ENCODE data around the gene TCTN1. TPM values are rescaled to one million over a fixed set of nuclear protein-coding genes. Genes with fewer than 3 reads are reported as not detected.

The TCTN1 gene
- total and polyA plus RNA-seq, 2 of the 13 experiments (the other 11 are each of a cell fraction or from before 2014, with no cell fraction given): 13.6 to 16.0 TPM

- H3K4me3 ChIP-seq (replicated peaks in 1 of 3; ENCODE audit: insufficient read depth in 1 of 3, low read depth in 2 of 3, low read length in 3 of 3): no peak overlapping the region
- H3K36me3 ChIP-seq (replicated peaks in 1 of 2; ENCODE audit: control insufficient read depth in 1 of 2, insufficient read depth in 2 of 2, low read length in 2 of 2): no peaks in the 10 kb centered on the region
- H3K4me2 ChIP-seq (ENCODE audit: low read depth, low read length): no peak overlapping the region
- POLR2A ChIA-PET: no interaction called here
- no peak for FAIRE-seq
- no peak for DNase-seq (ENCODE audit: low spot score)
- H3K27me3 ChIP-seq (ENCODE audit: control insufficient read depth in 1 of 2, insufficient read depth in 2 of 2, low read length in 2 of 2): no peaks in the 10 kb centered on the region; a peak in 1 of 5 replicates
- no peak overlapping the region for H3K27ac ChIP-seq (ENCODE audit: extremely low read length, insufficient read depth, low read length)
- in situ Hi-C loops (cut with HindIII; ENCODE audit: extremely low pct_ligation_motif_present, low pct_unique_long_range_greater_than_20kb) (no loop called here), intact Hi-C loops (cut with micrococcal nuclease; ENCODE audit: unreplicated experiment) (no loop called here)
- no peaks in the 10 kb centered on the region for H3K79me2 ChIP-seq (ENCODE audit: insufficient read depth, low read length)
- H4K20me1 ChIP-seq (ENCODE audit: insufficient read depth, low read length): no peaks in the 10 kb centered on the region
- no TSS peak for BruUV-seq (replicated peaks)
- H3K9me3 ChIP-seq (ENCODE audit: low read length): no peaks in the 10 kb centered on the region
- no peak overlapping the region for H2AFZ ChIP-seq (ENCODE audit: low read length)
- no peak for ATAC-seq
- 82% methylated on average over 3 of the region's 3 CpGs for WGBS (ENCODE audit: low lambda C conversion rate)
- no peak overlapping the region for H3K9ac ChIP-seq (ENCODE audit: insufficient read depth, low read depth, low read length)
- CTCF ChIA-PET (ENCODE audit: low intra/inter-chr PET ratio, low total read pairs): no interaction called here
- TF ChIP-seq HNRNPH1 (optimal IDR thresholded peaks at IDR 0.05; ENCODE audit: low read depth, low read length) (no peak), SUZ12 (IDR thresholded peaks at IDR 0.05; ENCODE audit: low read depth, low read length) (no peak), NCOA2 (CRISPR knock-in tag; IDR thresholded peaks at IDR 0.05) (no peak)
- H3K4me1 ChIP-seq (ENCODE audit: insufficient read depth, low read length): peaks cover 13% of the 10 kb centered on the region
These were observed 44.9 kb downstream of the TCTN1 start for GRCh38 chr12:110658878-110659277.

GRCh38 chr12:110661337-110661972 lies 47.5 kb downstream of the TCTN1 start:
- no peak overlapping the region for H3K9ac ChIP-seq (ENCODE audit: insufficient read depth, low read depth, low read length)
- no peak overlapping the region for H3K4me3 ChIP-seq (replicated peaks in 1 of 3; ENCODE audit: insufficient read depth in 1 of 3, low read depth in 2 of 3, low read length in 3 of 3)
- intact Hi-C loops (cut with micrococcal nuclease; ENCODE audit: unreplicated experiment) (no loop called here), in situ Hi-C loops (cut with HindIII; ENCODE audit: extremely low pct_ligation_motif_present, low pct_unique_long_range_greater_than_20kb) (no loop called here)
- ChIA-PET CTCF (ENCODE audit: low intra/inter-chr PET ratio, low total read pairs) (no interaction called here), POLR2A (no interaction called here)
- DNase-seq (ENCODE audit: low spot score): no peak
- FAIRE-seq: no peak
- BruUV-seq (replicated peaks): no TSS peak
- ATAC-seq: no peak
- H3K79me2 ChIP-seq (ENCODE audit: insufficient read depth, low read length): no peaks in the 10 kb centered on the region
- H3K4me1 ChIP-seq (ENCODE audit: insufficient read depth, low read length): peaks cover 19% of the 10 kb centered on the region
- H3K36me3 ChIP-seq (replicated peaks in 1 of 2; ENCODE audit: control insufficient read depth in 1 of 2, insufficient read depth in 2 of 2, low read length in 2 of 2): no peaks in the 10 kb centered on the region
- WGBS (ENCODE audit: low lambda C conversion rate): 58% methylated on average over 18 of the region's 23 CpGs
- H4K20me1 ChIP-seq (ENCODE audit: insufficient read depth, low read length): no peaks in the 10 kb centered on the region
- TF ChIP-seq ZNF646 (CRISPR knock-in tag; IDR thresholded peaks at IDR 0.05): no peak
- TF ChIP-seq KLF6 (CRISPR knock-in tag; IDR thresholded peaks at IDR 0.05): no peak
- H3K4me2 ChIP-seq (ENCODE audit: low read depth, low read length): no peak overlapping the region
- no peaks in the 10 kb centered on the region; a peak in 1 of 5 replicates for H3K27me3 ChIP-seq (ENCODE audit: control insufficient read depth in 1 of 2, insufficient read depth in 2 of 2, low read length in 2 of 2)
- no peak overlapping the region for H3K27ac ChIP-seq (ENCODE audit: extremely low read length, insufficient read depth, low read length)
- no peaks in the 10 kb centered on the region for H3K9me3 ChIP-seq (ENCODE audit: low read length)
- no peak overlapping the region for H2AFZ ChIP-seq (ENCODE audit: low read length)
